ENCODE measurements around the gene PRDM16.

Gene PRDM16

DNA sequence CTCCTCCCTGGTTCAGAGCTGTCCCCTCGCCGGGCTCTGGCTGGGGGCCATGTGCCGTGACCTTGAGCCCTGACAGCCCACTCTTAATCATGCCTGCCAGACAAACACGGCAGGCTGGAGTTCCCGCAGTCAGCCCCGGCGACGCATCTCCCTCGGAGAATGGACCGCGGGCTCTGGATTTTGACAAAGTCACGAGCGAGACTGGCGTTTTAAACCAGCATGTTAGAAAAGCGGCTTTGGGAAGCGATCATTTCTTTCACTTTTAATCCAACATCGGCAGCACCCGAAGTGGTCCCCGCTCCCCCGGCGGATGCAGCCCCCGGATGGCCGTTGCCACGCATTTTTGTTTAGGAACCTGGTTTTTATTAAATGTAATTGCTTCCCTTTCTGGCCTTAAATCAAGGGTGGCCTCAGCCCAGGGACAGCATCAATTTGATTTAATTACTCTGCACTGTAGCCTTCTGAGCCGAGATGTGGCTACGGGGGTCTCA lies 70.9 kb downstream of the PRDM16 start:
- H3K4me2 ChIP-seq (ENCODE audit: insufficient read depth, low read length) = no peak overlapping the region
- ATAC-seq (ENCODE audit: insufficient read depth, low read depth) = no peak
- H3K4me3 ChIP-seq (ENCODE audit: low read depth in 1 of 2, low read length in 2 of 2) = no peak overlapping the region
- no peaks in the 10 kb centered on the region for H3K79me2 ChIP-seq (ENCODE audit: insufficient read depth, low read length)
- no peak overlapping the region for H3K9ac ChIP-seq (ENCODE audit: low read depth, low read length)
- H3K27ac ChIP-seq (ENCODE audit: low read length) = no peak overlapping the region
- H4K20me1 ChIP-seq (ENCODE audit: insufficient read depth, low read length) = no peaks in the 10 kb centered on the region
- no peaks in the 10 kb centered on the region for H3K4me1 ChIP-seq (ENCODE audit: insufficient read depth, low read length)
- no peak for DNase-seq
- no peaks in the 10 kb centered on the region for H3K9me3 ChIP-seq (ENCODE audit: insufficient read depth, low read length, severe bottlenecking)
- no peak overlapping the region for H2AFZ ChIP-seq (ENCODE audit: low read depth, low read length)
- no peaks in the 10 kb centered on the region for H3K36me3 ChIP-seq (ENCODE audit: insufficient read depth, low read length)
- H3K27me3 ChIP-seq (ENCODE audit: insufficient read depth, low read length, poor library complexity) = no peaks in the 10 kb centered on the region
- TF ChIP-seq, protein P1, sequence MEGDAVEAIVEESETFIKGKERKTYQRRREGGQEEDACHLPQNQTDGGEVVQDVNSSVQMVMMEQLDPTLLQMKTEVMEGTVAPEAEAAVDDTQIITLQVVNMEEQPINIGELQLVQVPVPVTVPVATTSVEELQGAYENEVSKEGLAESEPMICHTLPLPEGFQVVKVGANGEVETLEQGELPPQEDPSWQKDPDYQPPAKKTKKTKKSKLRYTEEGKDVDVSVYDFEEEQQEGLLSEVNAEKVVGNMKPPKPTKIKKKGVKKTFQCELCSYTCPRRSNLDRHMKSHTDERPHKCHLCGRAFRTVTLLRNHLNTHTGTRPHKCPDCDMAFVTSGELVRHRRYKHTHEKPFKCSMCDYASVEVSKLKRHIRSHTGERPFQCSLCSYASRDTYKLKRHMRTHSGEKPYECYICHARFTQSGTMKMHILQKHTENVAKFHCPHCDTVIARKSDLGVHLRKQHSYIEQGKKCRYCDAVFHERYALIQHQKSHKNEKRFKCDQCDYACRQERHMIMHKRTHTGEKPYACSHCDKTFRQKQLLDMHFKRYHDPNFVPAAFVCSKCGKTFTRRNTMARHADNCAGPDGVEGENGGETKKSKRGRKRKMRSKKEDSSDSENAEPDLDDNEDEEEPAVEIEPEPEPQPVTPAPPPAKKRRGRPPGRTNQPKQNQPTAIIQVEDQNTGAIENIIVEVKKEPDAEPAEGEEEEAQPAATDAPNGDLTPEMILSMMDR (IDR thresholded peaks at IDR 0.05; ENCODE audit: borderline replicate concordance, extremely low read depth, low read length, poor library complexity, severe bottlenecking) = no peak
- no peak for TF ChIP-seq EZH2 (IDR thresholded peaks at IDR 0.05; ENCODE audit: borderline replicate concordance, low read depth, low read length, severe bottlenecking)

- TF ChIP-seq EZH2 (IDR thresholded peaks at IDR 0.05; ENCODE audit: borderline replicate concordance, low read depth, low read length, severe bottlenecking) = no peak
- ATAC-seq (ENCODE audit: insufficient read depth, low read depth) = no peak
- Histone ChIP-seq H4K20me1 (ENCODE audit: insufficient read depth, low read length) (no peaks in the 10 kb centered on the region), H3K79me2 (ENCODE audit: insufficient read depth, low read length) (no peaks in the 10 kb centered on the region), H3K4me1 (ENCODE audit: insufficient read depth, low read length) (no peaks in the 10 kb centered on the region), H3K4me3 (ENCODE audit: low read depth in 1 of 2, low read length in 2 of 2) (no peak overlapping the region), H3K27ac (ENCODE audit: low read length) (no peak overlapping the region), H3K27me3 (ENCODE audit: insufficient read depth, low read length, poor library complexity) (no peaks in the 10 kb centered on the region), H3K9ac (ENCODE audit: low read depth, low read length) (no peak overlapping the region), H3K4me2 (ENCODE audit: insufficient read depth, low read length) (no peak overlapping the region), H2AFZ (ENCODE audit: low read depth, low read length) (no peak overlapping the region), H3K9me3 (ENCODE audit: insufficient read depth, low read length, severe bottlenecking) (no peaks in the 10 kb centered on the region), H3K36me3 (ENCODE audit: insufficient read depth, low read length) (no peaks in the 10 kb centered on the region)
- DNase-seq = no peak
These were observed 71.4 kb downstream of the PRDM16 start for GRCh38 chr1:3140437-3140836.

GRCh38 chr1:3141129-3141528 lies 72.1 kb downstream of the PRDM16 start:
- no peak for DNase-seq
- H3K27ac ChIP-seq (ENCODE audit: low read length) = no peak overlapping the region
- no peak overlapping the region for H3K4me3 ChIP-seq (ENCODE audit: low read depth in 1 of 2, low read length in 2 of 2)
- no peak overlapping the region for H3K4me2 ChIP-seq (ENCODE audit: insufficient read depth, low read length)
- no peaks in the 10 kb centered on the region for H3K27me3 ChIP-seq (ENCODE audit: insufficient read depth, low read length, poor library complexity)
- H3K9me3 ChIP-seq (ENCODE audit: insufficient read depth, low read length, severe bottlenecking) = no peaks in the 10 kb centered on the region
- H3K9ac ChIP-seq (ENCODE audit: low read depth, low read length) = no peak overlapping the region
- TF ChIP-seq, protein P1 (IDR thresholded peaks at IDR 0.05; ENCODE audit: borderline replicate concordance, extremely low read depth, low read length, poor library complexity, severe bottlenecking) = no peak
- no peak for TF ChIP-seq EZH2 (IDR thresholded peaks at IDR 0.05; ENCODE audit: borderline replicate concordance, low read depth, low read length, severe bottlenecking)
- no peaks in the 10 kb centered on the region for H3K79me2 ChIP-seq (ENCODE audit: insufficient read depth, low read length)
- H3K4me1 ChIP-seq (ENCODE audit: insufficient read depth, low read length) = no peaks in the 10 kb centered on the region
- no peaks in the 10 kb centered on the region for H3K36me3 ChIP-seq (ENCODE audit: insufficient read depth, low read length)
- H2AFZ ChIP-seq (ENCODE audit: low read depth, low read length) = no peak overlapping the region
- ATAC-seq (ENCODE audit: insufficient read depth, low read depth) = no peak
- no peaks in the 10 kb centered on the region for H4K20me1 ChIP-seq (ENCODE audit: insufficient read depth, low read length)

DNA sequence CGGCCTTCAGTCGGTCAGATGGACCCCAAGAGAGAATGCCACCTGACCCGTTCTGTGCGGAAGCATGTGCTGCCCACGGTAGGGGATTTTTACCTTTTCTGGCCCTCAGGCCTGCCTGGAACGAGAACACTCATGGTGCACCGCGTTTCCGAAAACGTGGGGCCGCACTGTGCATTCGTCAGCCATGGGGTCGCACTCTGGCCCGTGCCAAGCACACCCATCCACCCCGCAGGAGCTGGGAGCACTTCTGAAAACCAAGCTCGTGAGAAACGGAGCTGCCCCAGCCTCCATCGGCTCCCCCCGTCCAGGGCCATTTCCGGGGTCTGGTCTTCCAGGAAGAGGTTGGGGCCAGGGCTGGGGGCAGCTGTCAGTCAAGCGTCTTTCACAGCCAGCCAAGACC lies 72.8 kb downstream of the PRDM16 start:
- Histone ChIP-seq H3K79me2 (ENCODE audit: insufficient read depth, low read length) (no peaks in the 10 kb centered on the region), H2AFZ (ENCODE audit: low read depth, low read length) (no peak overlapping the region), H3K9ac (ENCODE audit: low read depth, low read length) (no peak overlapping the region), H3K27me3 (ENCODE audit: insufficient read depth, low read length, poor library complexity) (no peaks in the 10 kb centered on the region), H3K9me3 (ENCODE audit: insufficient read depth, low read length, severe bottlenecking) (no peaks in the 10 kb centered on the region), H4K20me1 (ENCODE audit: insufficient read depth, low read length) (no peaks in the 10 kb centered on the region), H3K4me3 (ENCODE audit: low read depth in 1 of 2, low read length in 2 of 2) (no peak overlapping the region), H3K36me3 (ENCODE audit: insufficient read depth, low read length) (no peaks in the 10 kb centered on the region), H3K4me2 (ENCODE audit: insufficient read depth, low read length) (no peak overlapping the region), H3K27ac (ENCODE audit: low read length) (no peak overlapping the region), H3K4me1 (ENCODE audit: insufficient read depth, low read length) (no peaks in the 10 kb centered on the region)
- TF ChIP-seq, protein P1 (IDR thresholded peaks at IDR 0.05; ENCODE audit: borderline replicate concordance, extremely low read depth, low read length, poor library complexity, severe bottlenecking) = no peak
- no peak for TF ChIP-seq EZH2 (IDR thresholded peaks at IDR 0.05; ENCODE audit: borderline replicate concordance, low read depth, low read length, severe bottlenecking)
- ATAC-seq (ENCODE audit: insufficient read depth, low read depth) = no peak
- DNase-seq = no peak
